Hepatocyte (in vitro differentiated cells): Measurements from ENCODE around the gene PLBD2.

Source experiments
- EZH2 ChIP-seq: fragments of 200-600 bp; sonication (generic); IDR thresholded peaks from 2 replicates; pipeline ENCODE4 v1.6.1; 2016; ENCODE audit warnings: antibody characterized with exemption, mild to moderate bottlenecking, borderline replicate concordance
- EZH2phosphoT487 ChIP-seq: fragments of 200-600 bp; sonication (generic); IDR thresholded peaks from one replicate; pipeline ENCODE4 v1.6.1; 2018; ENCODE audit warnings: antibody characterized with exemption, mild to moderate bottlenecking, low read depth, moderate library complexity; ENCODE audit not compliant: unreplicated experiment, severe bottlenecking
- TF ChIP-seq, protein P1 (sequence below): fragments of 200-600 bp; sonication (generic); IDR thresholded peaks from 2 replicates; pipeline ENCODE4 v1.5.1; 2016; ENCODE audit warnings: antibody characterized with exemption, mild to moderate bottlenecking; ENCODE audit not compliant: poor library complexity

GRCh38 chr12:113402586-113403260, 44.3 kb downstream of the PLBD2 start:
- TF ChIP-seq, protein P1, sequence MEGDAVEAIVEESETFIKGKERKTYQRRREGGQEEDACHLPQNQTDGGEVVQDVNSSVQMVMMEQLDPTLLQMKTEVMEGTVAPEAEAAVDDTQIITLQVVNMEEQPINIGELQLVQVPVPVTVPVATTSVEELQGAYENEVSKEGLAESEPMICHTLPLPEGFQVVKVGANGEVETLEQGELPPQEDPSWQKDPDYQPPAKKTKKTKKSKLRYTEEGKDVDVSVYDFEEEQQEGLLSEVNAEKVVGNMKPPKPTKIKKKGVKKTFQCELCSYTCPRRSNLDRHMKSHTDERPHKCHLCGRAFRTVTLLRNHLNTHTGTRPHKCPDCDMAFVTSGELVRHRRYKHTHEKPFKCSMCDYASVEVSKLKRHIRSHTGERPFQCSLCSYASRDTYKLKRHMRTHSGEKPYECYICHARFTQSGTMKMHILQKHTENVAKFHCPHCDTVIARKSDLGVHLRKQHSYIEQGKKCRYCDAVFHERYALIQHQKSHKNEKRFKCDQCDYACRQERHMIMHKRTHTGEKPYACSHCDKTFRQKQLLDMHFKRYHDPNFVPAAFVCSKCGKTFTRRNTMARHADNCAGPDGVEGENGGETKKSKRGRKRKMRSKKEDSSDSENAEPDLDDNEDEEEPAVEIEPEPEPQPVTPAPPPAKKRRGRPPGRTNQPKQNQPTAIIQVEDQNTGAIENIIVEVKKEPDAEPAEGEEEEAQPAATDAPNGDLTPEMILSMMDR = no peak
- no peak for TF ChIP-seq EZH2
- no peak for TF ChIP-seq EZH2phosphoT487
